Activated naive CD4-positive, alpha-beta T cell treated with anti-CD3 and anti-CD28 coated beads, Interleukin-2, amount 50 U/mL, for 72 hours (primary cell): ENCODE results near the gene KCNQ1. TPM values are rescaled to one million over a fixed set of nuclear protein-coding genes. Genes with fewer than 3 reads are reported as not detected.
"Not testable (repeated sequence)": the region's sequence is repeated elsewhere in the genome, so short reads cannot be mapped to it uniquely, and the experiment has no call there.

Experiments
- ATAC-seq, 2 donors: fragments of 150-1000 bp; cut with Tn5 transposase; 2 replicates each; pipeline ENCODE4 v1.10.0; 2021; ENCODE audit warnings: mild to moderate bottlenecking in 2 of 2, moderate library complexity in 2 of 2
- DNase-seq, 2 donors: peaks; one replicate each; pipeline ENCODE4 v3.0.0; 2021 to 2022; ENCODE audit warnings: low spot score in 2 of 2
- H3K27ac Mint-ChIP-seq, 2 donors: one replicate each; pipeline ENCODE4 v1.8.0; 2022; ENCODE audit warnings: mild to moderate bottlenecking in 2 of 2, mixed read lengths in 2 of 2
- H3K36me3 Mint-ChIP-seq, 2 donors: one replicate each; pipeline ENCODE4 v1.8.0; 2022; ENCODE audit warnings: mixed read lengths in 2 of 2
- H3K9me3 Mint-ChIP-seq, 2 donors: one replicate each; pipeline ENCODE4 v1.8.0; 2022; ENCODE audit warnings: mixed read lengths in 2 of 2
- total RNA-seq, 2 donors: library from RNA; stranded (reverse); gene quantifications; one replicate each; pipeline ENCODE4 v1.2.3, GENCODE V29; 2022

Gene KCNQ1
- total RNA-seq, 2 donors from 2014 or later, result 12.2 to 19.3 TPM

DNA sequence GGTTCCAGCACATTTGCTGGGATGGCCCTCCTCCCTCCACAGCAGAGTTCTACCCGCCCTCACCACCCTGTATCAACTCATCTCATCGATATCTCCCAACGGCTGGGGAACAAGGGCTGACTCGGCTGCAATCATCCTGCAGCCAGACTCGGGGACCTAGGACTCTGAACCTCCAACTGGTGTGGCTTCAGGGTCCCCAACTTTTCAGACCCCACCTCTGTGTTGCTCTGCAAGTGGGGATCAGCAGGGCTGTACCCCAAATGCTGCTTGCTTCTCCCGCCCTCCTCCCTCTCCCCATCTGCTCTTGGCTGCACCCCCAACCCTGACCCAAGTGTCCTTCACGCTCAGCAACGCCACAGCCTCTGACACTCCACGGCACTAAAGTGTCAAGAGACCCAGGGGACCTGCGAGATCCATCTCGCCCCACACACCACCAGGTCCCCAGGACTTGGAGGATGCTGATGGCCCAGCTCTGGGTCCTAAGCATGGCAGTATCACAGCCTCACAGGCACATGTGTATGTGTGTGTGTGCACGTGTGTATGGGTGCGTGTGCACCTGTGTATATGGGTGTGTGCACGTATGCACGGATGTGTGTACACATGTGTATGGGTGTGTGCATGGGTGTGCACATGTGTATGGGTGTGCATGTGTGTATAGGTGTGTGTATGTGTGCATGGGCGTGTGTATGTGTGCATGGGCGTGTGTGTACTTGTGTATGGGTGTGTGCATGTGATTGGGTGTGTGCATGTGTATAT lies 26.4 kb downstream of the KCNQ1 start:
- no peak overlapping the region for H3K27ac Mint-ChIP-seq
- H3K9me3 Mint-ChIP-seq, result no peaks in the 10 kb centered on the region
- DNase-seq (no peak), ATAC-seq (no peak)
- no peaks in the 10 kb centered on the region for H3K36me3 Mint-ChIP-seq

DNA sequence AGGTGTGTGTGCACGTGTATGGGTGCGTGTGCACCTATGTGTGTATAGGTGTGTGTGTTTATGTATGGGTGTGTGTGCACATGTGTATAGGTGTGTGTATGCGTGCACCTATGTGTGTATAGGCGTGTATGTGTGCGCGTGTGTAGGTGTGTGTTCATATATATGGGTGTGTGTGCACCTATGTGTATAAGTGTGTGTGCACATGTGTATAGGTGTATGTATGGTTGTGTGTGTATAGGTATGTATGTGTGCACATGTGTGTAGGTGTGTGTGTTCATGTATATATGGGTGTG lies 26.9 kb downstream of the KCNQ1 start:
- H3K27ac Mint-ChIP-seq, result no peak overlapping the region
- H3K36me3 Mint-ChIP-seq, result peaks cover 0 to 2% of the 10 kb centered on the region in 2 donors
- ATAC-seq, result no peak
- no peak for DNase-seq
- H3K9me3 Mint-ChIP-seq, result no peaks in the 10 kb centered on the region

DNA sequence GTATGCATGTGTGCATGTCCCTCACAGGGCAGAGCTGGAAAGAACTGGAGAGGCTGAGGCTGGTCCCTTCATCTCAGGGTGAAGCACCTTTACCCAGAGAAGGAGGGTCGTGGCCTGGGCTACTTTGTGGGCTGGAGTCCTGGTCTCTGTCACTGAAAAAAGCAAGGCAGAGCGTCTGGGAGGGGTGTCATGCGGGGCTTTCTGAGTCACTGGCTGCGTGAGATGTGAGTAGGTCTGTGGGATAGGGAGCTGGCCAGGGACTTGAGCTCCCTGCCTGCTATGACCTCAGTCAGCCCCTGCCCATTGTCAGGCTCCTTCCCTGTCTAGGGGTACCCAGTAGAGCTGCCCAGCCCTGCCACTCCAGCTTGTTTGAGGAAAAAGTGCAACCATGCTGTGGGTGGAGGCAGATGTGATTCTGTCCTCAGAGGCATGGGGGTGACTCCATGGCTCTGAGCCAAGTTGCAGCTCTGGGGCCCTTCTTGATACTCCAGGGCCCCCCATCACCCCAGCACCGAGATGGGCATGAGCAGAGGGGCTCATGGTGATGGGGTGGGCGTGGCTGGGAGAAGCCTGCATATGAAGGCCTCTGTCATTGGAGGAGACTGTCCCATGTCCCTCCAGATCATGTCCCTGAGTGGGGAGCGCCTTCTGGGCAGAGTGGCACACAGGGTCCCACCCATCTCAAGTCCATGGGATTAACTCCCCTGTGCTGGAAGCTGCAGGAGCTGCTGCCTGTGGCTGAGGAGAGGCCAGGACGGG lies 27.8 kb downstream of the KCNQ1 start:
- no peak for DNase-seq
- Mint-ChIP-seq H3K36me3 (peaks cover 0 to 9% of the 10 kb centered on the region in 2 donors), H3K27ac (no peak overlapping the region), H3K9me3 (peaks cover 0 to under 1% of the 10 kb centered on the region in 2 donors)
- peak in 1 of 2 donors; percentile 59 for ATAC-seq

DNA sequence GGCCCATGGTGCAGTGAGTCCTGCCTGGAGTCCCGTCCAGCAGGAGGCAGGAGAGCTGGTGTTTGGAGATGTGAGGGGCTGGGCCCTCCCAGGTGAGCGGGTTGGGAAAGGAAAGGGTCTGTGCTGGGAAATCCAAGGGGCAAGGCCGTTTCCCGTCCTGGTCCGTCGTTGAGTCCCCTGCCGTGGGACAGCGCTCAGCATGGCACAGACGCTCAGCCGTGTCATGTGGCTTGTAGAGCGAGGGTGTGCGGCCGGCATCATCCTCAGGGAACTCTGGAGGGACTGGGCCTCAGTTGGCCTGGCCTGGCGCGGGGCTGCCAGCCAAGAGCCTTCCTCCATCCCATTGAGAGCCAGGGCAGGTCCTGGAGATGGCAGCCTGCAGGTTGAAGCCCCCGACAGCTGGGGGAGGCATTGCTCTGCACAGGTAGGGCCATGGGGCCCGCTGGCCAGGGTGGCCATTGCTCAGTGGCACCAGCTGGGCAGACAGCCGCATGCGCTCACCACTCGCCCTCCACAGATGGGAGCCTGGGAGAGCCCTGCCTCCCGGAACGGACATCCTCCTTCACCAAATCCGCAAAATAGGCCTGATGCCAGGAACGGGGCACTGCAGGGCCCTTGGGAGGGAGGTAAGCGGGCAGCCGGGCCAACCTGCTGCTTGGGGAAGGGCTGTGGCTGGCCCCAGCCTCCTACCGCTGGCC lies 28.7 kb downstream of the KCNQ1 start:
- peaks cover 9 to 18% of the 10 kb centered on the region in 2 donors for H3K36me3 Mint-ChIP-seq
- no peak for ATAC-seq
- DNase-seq, result no peak
- peaks cover 8 to 9% of the 10 kb centered on the region in 2 donors for H3K9me3 Mint-ChIP-seq
- no peak overlapping the region for H3K27ac Mint-ChIP-seq

DNA sequence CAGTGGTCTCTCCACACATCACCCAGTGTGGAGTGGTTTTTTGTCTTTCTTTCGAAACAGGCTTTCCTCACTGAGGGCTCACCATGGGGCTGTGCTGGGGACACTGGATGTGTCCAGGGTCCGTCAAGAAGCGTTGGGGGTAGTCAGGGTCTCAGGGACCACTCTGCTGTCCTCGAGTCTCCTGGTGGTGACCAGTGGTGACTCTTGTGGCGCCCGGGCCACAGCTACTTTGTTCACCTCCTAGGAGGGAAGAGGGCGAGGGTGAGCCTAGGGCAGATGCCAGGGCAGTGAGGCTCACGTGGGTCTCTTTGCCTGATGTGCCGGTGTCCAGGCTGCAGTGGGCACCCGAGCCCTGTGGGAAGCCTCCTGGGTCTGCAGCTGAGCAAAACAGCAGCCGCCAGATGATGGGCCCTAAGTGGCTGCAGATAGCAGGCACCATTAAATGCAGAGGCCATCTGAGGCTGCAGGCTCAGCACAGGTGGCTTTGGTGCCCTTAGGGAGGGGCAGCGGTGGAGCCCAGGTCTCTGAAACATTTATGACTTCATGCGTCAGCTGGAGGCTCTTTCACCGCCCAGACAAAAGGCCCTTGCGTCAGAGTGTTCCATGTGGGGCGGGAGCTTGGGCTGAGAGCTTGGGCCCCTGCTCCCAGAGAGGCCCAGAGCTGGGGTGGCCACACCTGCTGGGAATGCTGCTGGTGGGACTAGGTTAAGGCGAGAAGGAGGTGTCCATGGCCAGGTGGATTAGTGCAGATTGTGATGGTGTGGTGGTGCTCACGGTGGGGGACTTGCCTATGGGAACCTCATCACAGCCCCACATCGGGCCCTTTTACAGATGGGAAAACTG lies 29.5 kb downstream of the KCNQ1 start:
- Mint-ChIP-seq H3K27ac (no peak overlapping the region), H3K36me3 (peaks cover 16 to 26% of the 10 kb centered on the region in 2 donors), H3K9me3 (peaks cover 9 to 11% of the 10 kb centered on the region in 2 donors)
- ATAC-seq, result no peak
- DNase-seq, result peak in 1 of 2 donors; percentile 48

DNA sequence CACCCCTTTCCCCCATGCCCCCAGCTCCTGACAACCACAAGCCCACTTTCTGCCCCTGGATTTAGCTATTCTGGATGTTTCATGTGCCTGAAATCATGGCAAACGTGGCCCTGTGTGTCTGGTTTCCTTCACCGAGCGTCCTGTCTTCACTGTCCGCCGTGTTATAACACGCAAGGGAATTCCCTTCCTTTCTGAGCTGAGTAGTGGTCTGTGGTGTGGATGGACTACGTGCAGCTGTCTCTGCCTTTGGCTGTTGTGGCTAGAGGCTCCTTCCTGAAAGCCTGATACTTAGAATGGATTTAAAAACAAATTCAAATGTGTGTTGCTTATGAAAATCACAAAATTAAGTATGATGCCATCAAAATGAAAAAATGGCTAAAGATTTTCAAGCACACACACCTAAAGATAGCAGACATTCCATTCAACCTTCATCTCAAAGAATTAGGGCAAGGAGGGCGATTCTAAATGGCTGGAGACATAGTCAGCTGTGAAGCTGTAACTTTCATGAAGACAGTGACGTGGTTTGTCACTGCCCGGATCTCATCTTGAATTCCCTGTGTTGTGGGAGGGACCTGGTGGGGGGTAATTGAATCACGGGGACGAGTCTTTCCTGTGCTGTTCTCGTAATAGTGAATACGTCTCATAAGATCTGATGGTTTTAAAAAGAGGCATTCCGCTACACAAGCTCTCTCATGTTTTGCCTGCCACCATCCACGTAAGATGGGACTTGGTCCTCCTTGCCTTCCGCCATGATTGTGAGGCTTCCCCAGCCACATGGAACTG lies 30.5 kb downstream of the KCNQ1 start:
- Mint-ChIP-seq H3K9me3 (peaks cover 11 to 17% of the 10 kb centered on the region in 2 donors), H3K27ac (peak overlapping the region in 1 of 2 donors; percentile 30), H3K36me3 (peaks cover 24 to 36% of the 10 kb centered on the region in 2 donors)
- no peak for ATAC-seq
- no peak for DNase-seq

DNA sequence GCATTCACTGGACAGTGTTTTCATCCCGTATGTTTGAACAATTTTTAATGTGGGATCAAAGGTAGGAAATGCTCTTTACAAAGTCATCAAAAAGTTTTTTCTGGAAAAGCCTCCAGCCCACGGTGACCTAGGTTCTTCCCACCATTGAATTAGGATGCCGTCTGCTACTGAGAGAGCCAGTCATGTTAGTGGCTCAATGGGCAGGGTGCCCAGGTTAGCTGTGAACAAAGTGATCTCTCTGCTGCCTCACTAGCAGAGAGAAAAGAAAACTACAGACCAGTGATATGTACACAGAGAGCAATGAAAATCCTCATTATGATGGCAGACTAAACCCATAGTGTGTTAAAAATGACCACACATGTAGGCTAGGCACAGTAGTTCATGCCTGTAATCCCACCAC lies 32.4 kb downstream of the KCNQ1 start:
- peaks cover 24 to 36% of the 10 kb centered on the region in 2 donors for H3K36me3 Mint-ChIP-seq
- no peak for DNase-seq

DNA sequence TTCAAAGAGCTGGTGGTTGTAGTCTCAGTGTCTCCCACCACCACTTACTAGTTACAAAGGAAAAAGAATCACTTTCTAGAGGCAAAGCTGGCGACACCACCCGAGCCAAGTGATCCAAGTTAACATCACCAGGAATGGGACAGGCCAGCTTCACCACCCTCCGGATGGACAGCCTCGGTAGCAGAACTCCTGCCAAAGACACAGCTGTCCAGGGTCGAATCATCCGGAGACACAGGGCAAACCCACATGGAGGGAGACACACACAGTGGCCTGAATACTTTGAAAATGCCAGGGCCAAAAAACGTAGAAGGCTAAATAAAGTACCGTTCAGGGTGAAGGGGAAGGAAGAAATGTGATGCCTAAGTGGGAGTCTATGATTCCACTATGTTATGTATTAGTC lies 33.1 kb downstream of the KCNQ1 start:
- DNase-seq (no peak), ATAC-seq (no peak)
- Mint-ChIP-seq H3K9me3 (peaks cover 11 to 17% of the 10 kb centered on the region in 2 donors), H3K27ac (no peak overlapping the region), H3K36me3 (peaks cover 24 to 36% of the 10 kb centered on the region in 2 donors)

More for the DNA sequence above, 32.4 kb downstream of the KCNQ1 start:
- H3K27ac Mint-ChIP-seq, result no peak overlapping the region
- H3K9me3 Mint-ChIP-seq, result peaks cover 11 to 17% of the 10 kb centered on the region in 2 donors
- ATAC-seq, result no peak

DNA sequence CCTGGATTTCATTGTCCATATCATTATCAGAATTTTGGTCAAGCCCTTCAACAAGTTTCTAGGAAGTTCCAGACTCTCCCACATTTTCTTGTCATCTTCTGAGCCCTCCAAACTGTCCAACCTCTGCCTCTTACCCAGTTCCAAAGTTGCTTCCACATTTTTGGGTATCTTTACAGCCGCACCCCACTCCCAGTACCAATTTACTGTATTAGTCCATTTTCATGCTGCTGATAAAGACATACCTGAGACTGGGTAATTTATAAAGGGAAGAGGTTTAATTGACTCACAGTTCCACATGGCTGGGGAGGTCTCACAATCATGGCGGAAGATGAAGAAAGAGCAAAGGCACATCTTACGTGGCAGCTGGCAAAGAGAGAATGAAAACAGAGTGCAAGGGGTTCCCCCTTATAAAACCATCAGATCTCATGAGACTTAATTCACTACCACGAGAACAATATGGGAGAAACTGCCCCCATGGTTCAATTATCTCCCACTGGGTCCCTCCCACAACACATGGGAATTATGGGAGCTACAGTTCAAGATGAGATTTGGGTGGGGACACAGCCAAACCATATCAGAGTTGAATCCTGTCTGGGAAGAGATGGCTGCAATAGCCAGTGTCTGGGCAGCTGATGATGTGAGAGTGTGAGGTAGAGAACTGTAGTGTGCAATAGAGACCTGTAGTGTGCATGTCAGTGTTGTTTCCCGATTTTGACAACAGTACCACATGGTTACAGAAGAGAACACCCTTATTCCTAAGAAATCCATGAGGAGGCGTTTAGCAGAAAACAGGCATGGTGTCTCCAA lies 35.5 kb downstream of the KCNQ1 start:
- peak; percentile 57 to 65 for ATAC-seq
- peak overlapping the region in 1 of 2 donors; percentile 89 for H3K27ac Mint-ChIP-seq
- H3K36me3 Mint-ChIP-seq, result peaks cover 28 to 44% of the 10 kb centered on the region in 2 donors
- H3K9me3 Mint-ChIP-seq, result peaks cover 11 to 19% of the 10 kb centered on the region in 2 donors
- DNase-seq, result not testable (repeated sequence)

DNA sequence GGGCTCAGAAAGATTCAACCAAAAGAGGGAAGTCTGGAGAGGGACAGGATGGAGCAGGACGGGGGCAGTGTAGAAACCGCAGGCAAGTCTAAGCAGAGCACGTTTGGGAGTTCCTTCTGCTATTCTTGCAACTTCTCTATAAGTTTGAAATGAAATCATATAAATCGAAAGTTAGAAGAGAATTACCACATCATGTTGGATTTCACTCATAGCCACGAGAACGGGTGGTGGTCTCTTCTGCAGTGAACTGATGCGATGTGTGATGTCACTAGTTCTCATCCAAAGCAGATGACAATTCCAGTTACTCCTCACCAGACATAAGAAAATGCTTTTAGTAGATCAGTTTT lies 36.0 kb downstream of the KCNQ1 start:
- ATAC-seq (peak; percentile 81 to 85), DNase-seq (no peak)
- Mint-ChIP-seq H3K36me3 (peaks cover 34 to 50% of the 10 kb centered on the region in 2 donors), H3K9me3 (peaks cover 16 to 24% of the 10 kb centered on the region in 2 donors), H3K27ac (peak overlapping the region; percentile 66 to 89)

DNA sequence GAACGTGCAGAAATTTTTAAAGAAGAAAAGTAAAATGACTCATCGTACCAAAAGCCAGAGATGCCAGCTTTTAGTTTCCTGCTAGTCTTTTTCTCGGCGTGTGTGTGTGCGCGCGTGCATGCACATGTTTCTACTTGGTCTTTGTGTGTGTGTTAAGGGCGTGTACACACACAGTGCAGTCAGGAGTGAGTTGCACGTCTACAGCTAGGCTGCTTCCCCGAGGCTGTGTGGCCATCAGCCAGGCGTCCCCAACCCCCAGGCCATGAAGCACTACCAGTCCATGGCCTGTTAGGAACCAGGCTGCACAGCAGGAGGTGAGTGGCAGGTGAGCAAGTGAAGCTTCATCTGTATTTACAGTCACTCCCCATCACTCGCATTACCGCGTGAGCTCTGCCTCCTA lies 36.4 kb downstream of the KCNQ1 start:
- ATAC-seq (peak; percentile 66 to 77), DNase-seq (no peak)
- H3K9me3 Mint-ChIP-seq, result peaks cover 16 to 24% of the 10 kb centered on the region in 2 donors
- H3K27ac Mint-ChIP-seq, result peak overlapping the region; percentile 66 to 89
- peaks cover 38 to 54% of the 10 kb centered on the region in 2 donors for H3K36me3 Mint-ChIP-seq

DNA sequence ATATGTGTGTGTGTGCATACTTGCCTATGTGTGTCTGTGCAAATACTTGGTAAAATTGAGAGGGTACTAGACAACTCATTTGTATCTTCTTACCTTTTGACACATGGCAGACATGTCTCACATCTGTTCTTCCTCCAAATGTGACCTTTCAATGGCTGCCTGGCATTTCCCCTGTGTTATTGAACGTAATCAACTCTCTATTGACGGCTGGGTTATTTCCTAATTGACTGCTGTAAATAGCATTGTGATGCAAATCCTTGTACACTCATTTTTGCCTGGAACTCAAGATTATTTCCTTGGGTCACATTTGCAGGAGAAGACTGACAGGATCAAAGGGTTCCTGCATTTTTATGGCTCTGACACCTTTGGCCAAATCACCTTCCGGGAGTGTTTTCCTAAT lies 37.4 kb downstream of the KCNQ1 start:
- Mint-ChIP-seq H3K9me3 (peaks cover 21 to 24% of the 10 kb centered on the region in 2 donors), H3K36me3 (peaks cover 43 to 52% of the 10 kb centered on the region in 2 donors), H3K27ac (no peak overlapping the region)
- ATAC-seq (no peak), DNase-seq (no peak)

DNA sequence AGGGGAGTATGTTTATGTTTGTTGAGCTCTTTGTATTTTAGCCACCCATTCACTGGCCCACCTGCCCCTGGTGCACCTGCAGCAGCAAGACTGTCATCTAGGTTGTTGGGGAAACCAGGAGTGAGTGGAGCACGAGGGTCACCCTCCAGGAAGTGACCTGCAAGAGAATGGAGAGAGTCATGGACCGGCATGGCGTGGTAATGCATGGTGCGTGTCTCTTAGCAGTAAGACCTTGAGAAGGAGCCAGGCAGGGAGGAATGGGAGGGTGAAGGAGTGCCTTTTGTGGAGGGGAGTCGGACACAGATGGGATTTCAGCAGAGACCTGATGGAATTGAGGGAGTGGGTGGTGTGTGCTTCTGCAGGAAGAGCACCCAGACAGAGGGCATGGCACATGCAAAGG lies 37.9 kb downstream of the KCNQ1 start:
- H3K9me3 Mint-ChIP-seq, result peaks cover 21 to 22% of the 10 kb centered on the region in 2 donors
- peaks cover 42 to 49% of the 10 kb centered on the region in 2 donors for H3K36me3 Mint-ChIP-seq
- no peak for DNase-seq
- ATAC-seq, result no peak
- H3K27ac Mint-ChIP-seq, result no peak overlapping the region

DNA sequence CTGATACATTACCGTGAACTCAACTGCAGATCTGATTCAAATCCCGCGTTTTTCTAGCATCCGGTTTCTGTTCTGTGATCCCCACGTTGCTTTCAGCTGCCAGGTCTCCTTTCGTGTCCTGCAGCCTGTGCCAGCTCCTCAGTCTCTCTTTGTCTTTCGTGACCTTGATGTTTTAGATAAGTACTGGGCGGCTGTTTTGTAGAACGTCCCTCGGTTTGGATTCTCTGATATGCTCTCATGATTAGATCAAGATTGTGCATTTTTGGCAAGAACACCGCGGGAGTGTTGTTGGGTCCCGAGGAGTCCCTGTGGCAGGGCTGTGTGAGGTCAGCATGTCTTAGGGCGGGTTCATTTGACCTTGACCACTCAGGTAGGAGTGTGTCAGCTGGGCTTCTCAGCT lies 38.6 kb downstream of the KCNQ1 start:
- Mint-ChIP-seq H3K9me3 (peaks cover 21 to 23% of the 10 kb centered on the region in 2 donors), H3K27ac (no peak overlapping the region), H3K36me3 (peaks cover 42 to 49% of the 10 kb centered on the region in 2 donors)
- ATAC-seq (no peak), DNase-seq (no peak)

DNA sequence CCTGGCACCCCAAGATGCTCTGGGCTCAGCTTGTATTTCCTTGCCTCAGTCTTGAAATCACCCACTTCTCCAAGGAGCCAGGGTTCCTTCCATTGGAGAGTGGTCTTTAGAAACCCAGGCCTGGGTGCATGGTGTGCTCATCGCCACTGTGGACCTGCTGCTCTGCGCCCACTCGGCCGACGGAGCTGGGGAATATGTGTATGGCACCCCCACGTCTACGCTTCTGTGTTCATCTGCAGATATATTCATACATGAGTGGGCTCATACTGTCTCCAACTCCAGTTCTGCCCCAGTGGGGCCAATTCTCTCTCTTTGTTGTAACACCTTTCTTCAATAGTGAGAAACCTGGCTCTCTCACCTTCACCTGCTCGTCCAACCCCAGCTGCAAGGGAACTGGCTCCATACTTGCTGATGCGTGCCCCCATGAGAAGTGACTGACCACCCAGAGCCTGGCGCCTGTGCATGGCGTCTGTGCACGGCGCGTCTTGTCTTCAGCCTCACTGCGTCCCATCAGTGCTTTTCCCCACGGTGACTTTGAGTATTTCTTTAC lies 39.8 kb downstream of the KCNQ1 start:
- peaks cover 42 to 49% of the 10 kb centered on the region in 2 donors for H3K36me3 Mint-ChIP-seq

More for the DNA sequence above, 39.8 kb downstream of the KCNQ1 start:
- DNase-seq, result no peak
- no peak overlapping the region for H3K27ac Mint-ChIP-seq
- peaks cover 27 to 28% of the 10 kb centered on the region in 2 donors for H3K9me3 Mint-ChIP-seq
- no peak for ATAC-seq
